GM12878 (cell line): ENCODE data around the gene ZMYND19.

Experiments
- MTA3 ChIP-seq: IDR thresholded peaks from 2 replicates; pipeline ENCODE4 v1.6.1; 2012; ENCODE audit warnings: low read length, inconsistent platforms, borderline replicate concordance
- PAX5 ChIP-seq: IDR thresholded peaks from 2 replicates; pipeline ENCODE4 v1.6.1; 2011; ENCODE audit warnings: low read depth, low read length, borderline replicate concordance
- TBL1XR1 ChIP-seq: IDR thresholded peaks from 2 replicates; pipeline ENCODE4 v1.6.1; 2012; ENCODE audit warnings: low read depth, low read length, improper control_type of control experiment
- ZNF207 ChIP-seq: fragments of 450-650 bp; IDR thresholded peaks from 2 replicates; pipeline ENCODE4 v1.6.1; 2014; ENCODE audit warnings: antibody characterized with exemption, mild to moderate bottlenecking, borderline replicate concordance
- TF ChIP-seq, protein P1 (sequence below), 3 experiments: IDR thresholded peaks in 2 of 3; conservative IDR thresholded peaks in 1 of 3; 2 replicates each; pipeline ENCODE4 v1.5.1; 2011; ENCODE audit warnings: low read depth in 3 of 3, low read length in 3 of 3, mild to moderate bottlenecking in 3 of 3, control low read depth in 2 of 3, moderate library complexity in 2 of 3, inconsistent platforms in 1 of 3, mixed read lengths in 1 of 3; ENCODE audit not compliant: control insufficient read depth in 2 of 3, insufficient read depth in 1 of 3; ENCODE audit errors: extremely low read depth in 1 of 3

DNA sequence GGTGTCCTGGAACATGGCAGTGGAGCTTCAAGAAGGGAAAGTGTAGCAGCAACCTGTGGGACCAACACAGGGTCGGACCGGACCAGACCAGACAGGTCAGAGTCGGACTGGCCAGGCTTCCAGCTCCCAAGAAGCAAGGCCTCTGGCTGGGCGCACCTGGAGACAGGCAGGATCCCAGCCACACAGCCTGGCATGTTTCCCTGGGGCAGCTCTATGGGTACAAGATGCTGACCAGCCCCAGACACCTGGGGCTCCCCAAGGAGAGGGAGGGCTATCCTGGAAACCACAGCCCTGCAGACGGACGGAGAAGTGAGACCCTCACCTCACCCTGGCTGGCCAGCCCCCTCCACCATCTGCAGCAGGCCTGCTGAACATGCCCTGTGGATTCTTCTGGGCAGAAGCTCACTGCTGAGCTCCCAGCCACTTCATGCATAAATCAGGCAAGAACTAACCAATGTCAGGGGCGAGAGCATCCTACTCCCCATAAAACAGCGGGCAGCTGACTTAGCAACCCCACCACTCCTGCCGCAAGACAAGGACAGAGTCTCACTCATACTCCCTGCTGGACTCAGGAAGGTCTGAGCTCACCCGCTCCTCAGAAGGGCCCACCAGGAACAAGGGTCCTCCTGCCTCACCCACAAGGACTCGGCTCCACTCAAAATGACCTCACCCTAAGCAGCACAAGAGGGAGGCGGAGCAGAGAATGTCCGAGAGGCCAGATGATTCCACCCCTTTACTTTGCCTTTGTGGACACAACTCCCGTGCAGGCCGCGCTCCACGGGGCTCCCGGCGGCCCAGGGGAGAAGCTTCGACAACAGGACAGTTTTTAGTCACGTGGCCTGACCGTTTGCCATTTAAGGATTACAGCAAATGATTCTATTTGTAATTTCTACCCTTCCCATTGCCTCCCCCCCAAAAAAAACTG, 8.7 kb downstream of the ZMYND19 start:
- TF ChIP-seq MTA3 (no peak), PAX5 (no peak), TBL1XR1 (no peak), ZNF207 (no peak)
- TF ChIP-seq, protein P1, sequence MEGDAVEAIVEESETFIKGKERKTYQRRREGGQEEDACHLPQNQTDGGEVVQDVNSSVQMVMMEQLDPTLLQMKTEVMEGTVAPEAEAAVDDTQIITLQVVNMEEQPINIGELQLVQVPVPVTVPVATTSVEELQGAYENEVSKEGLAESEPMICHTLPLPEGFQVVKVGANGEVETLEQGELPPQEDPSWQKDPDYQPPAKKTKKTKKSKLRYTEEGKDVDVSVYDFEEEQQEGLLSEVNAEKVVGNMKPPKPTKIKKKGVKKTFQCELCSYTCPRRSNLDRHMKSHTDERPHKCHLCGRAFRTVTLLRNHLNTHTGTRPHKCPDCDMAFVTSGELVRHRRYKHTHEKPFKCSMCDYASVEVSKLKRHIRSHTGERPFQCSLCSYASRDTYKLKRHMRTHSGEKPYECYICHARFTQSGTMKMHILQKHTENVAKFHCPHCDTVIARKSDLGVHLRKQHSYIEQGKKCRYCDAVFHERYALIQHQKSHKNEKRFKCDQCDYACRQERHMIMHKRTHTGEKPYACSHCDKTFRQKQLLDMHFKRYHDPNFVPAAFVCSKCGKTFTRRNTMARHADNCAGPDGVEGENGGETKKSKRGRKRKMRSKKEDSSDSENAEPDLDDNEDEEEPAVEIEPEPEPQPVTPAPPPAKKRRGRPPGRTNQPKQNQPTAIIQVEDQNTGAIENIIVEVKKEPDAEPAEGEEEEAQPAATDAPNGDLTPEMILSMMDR (IDR thresholded peaks at IDR 0.05 in 2 of 3, conservative IDR thresholded peaks at IDR 0.05 in 1 of 3; ENCODE audit: control insufficient read depth in 2 of 3, extremely low read depth in 1 of 3, insufficient read depth in 1 of 3, low read depth in 3 of 3, low read length in 3 of 3): no peak
